Breast epithelium (tissue), 4 donors: ENCODE data around the gene PLXND1. TPM values are rescaled to one million over a fixed set of nuclear protein-coding genes. Genes with fewer than 3 reads are reported as not detected.

Experiments used
- DNase-seq, 2 donors: peaks; one replicate each; pipeline ENCODE4 v3.0.0-alpha.2; 2019; ENCODE audit warnings: low spot score in 2 of 2
- H3K27ac ChIP-seq, 2 donors: fragments of 200-600 bp; sonication (generic) in 1 of 2; one replicate each; pipeline ENCODE4 v1.5.1; 2016 to 2019; ENCODE audit warnings: mild to moderate bottlenecking in 1 of 2
- H3K27me3 ChIP-seq, 2 donors: fragments of 200-600 bp; sonication (generic) in 1 of 2; one replicate each; pipeline versions ENCODE4 v1.5.1 to v1.6.0; 2017 to 2019; ENCODE audit warnings: control low read depth in 1 of 2, mild to moderate bottlenecking in 1 of 2
- H3K36me3 ChIP-seq: fragments of 200-600 bp; one replicate; pipeline ENCODE4 v1.5.1; 2019
- H3K4me1 ChIP-seq, 2 donors: fragments of 200-600 bp; sonication (generic); one replicate each; pipeline ENCODE4 v1.5.1; 2016 to 2019; ENCODE audit warnings: control low read depth in 1 of 2
- H3K4me3 ChIP-seq, 3 donors: fragments of 200-600 bp; sonication (generic); 1 replicate in 2 of 3; 2 replicates in 1 of 3; pipeline ENCODE4 v1.5.1; 2016 to 2019; ENCODE audit warnings: mild to moderate bottlenecking in 3 of 3, moderate library complexity in 2 of 3
- H3K9me3 ChIP-seq, 2 donors: fragments of 200-600 bp; sonication (generic) in 1 of 2; one replicate each; pipeline ENCODE4 v1.5.1; 2016 to 2019; ENCODE audit warnings: control low read depth in 1 of 2
- POLR2A ChIP-seq: fragments of 450-650 bp; IDR thresholded peaks from one replicate; pipeline ENCODE4 v1.6.1; 2016; ENCODE audit warnings: antibody characterized with exemption, mild to moderate bottlenecking, moderate library complexity
- POLR2AphosphoS5 ChIP-seq, 3 donors: sonication (generic); formaldehyde crosslinking; IDR thresholded peaks; one replicate each; pipeline ENCODE4 v1.6.1; 2017; ENCODE audit warnings: antibody characterized with exemption in 3 of 3
- intact Hi-C: fragments of 100-400 bp; cut with DNase I; formaldehyde crosslinking; loops from one replicate; pipeline ENCODE4 v1.15.1; 2023; ENCODE audit warnings: low total_unique reads
- total RNA-seq, 3 donors: library from RNA; depleted of rRNA; stranded (reverse); fragments of >200 nt; gene quantifications; one replicate each; pipeline ENCODE4 v1.1.0, GENCODE V29; 2016
- TF ChIP-seq, protein P1 (sequence below), 3 donors: fragments of 450-650 bp; IDR thresholded peaks; one replicate each; pipeline ENCODE4 v1.5.1; 2016 to 2017; ENCODE audit warnings: antibody characterized with exemption in 3 of 3, mild to moderate bottlenecking in 3 of 3, moderate library complexity in 3 of 3

The PLXND1 gene
- total RNA-seq, 3 donors from 2014 or later, result 53.6 to 187 (median 118) TPM

DNA sequence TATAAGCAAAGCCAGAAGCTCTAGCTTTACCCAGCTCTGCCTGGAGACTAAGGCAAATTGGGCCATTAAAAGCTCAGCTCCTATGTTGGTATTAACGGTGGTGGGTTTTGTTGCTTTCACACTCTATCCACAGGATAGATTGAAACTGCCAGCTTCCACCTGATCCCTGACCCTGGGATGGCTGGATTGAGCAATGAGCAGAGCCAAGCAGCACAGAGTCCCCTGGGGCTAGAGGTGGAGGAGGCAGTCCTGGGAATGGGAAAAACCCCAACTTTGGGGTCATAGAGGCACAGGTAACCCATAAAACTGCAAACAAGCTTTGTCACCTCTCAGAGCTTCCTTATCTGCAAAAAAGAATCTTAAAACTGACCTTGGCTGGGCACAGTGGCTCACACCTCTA is 71.4 kb downstream of the PLXND1 start:
- H3K4me3 ChIP-seq, result no peak overlapping the region
- H3K4me1 ChIP-seq, result no peaks in the 10 kb centered on the region
- TF ChIP-seq POLR2AphosphoS5 (IDR thresholded peaks at IDR 0.05) (no peak), POLR2A (no peak)
- TF ChIP-seq, protein P1, sequence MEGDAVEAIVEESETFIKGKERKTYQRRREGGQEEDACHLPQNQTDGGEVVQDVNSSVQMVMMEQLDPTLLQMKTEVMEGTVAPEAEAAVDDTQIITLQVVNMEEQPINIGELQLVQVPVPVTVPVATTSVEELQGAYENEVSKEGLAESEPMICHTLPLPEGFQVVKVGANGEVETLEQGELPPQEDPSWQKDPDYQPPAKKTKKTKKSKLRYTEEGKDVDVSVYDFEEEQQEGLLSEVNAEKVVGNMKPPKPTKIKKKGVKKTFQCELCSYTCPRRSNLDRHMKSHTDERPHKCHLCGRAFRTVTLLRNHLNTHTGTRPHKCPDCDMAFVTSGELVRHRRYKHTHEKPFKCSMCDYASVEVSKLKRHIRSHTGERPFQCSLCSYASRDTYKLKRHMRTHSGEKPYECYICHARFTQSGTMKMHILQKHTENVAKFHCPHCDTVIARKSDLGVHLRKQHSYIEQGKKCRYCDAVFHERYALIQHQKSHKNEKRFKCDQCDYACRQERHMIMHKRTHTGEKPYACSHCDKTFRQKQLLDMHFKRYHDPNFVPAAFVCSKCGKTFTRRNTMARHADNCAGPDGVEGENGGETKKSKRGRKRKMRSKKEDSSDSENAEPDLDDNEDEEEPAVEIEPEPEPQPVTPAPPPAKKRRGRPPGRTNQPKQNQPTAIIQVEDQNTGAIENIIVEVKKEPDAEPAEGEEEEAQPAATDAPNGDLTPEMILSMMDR (IDR thresholded peaks at IDR 0.05), result no peak
- DNase-seq, result no peak
- no peaks in the 10 kb centered on the region for H3K36me3 ChIP-seq
- intact Hi-C loops, result no loop called here
- H3K9me3 ChIP-seq, result no peaks in the 10 kb centered on the region
- H3K27me3 ChIP-seq, result no peaks in the 10 kb centered on the region
- H3K27ac ChIP-seq, result no peak overlapping the region

DNA sequence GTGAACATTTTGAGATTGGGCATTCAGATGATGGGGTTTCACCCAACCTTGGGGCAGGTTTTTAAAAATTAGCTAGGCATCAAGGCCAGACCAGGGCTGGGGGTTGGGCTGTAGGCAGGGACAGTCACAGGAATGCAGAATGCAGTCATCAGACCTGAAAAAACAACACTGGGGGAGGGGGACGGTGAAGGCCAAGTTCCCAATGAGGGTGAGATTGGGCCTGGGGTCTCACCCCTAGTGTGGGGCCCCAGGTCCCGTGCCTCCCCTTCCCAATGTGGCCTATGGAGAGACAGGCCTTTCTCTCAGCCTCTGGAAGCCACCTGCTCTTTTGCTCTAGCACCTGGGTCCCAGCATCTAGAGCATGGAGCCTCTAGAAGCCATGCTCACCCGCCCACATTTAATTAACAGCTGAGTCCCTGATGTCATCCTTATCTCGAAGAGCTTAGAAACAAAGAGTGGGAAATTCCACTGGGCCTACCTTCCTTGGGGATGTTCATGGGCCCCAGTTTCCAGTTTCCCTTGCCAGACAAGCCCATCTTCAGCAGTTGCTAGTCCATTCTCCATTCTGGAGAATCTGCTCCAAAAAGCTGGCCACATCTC is 71.9 kb downstream of the PLXND1 start:
- no peak overlapping the region for H3K27ac ChIP-seq
- no peaks in the 10 kb centered on the region for H3K36me3 ChIP-seq
- TF ChIP-seq POLR2A, result no peak
- TF ChIP-seq, protein P1 (IDR thresholded peaks at IDR 0.05), result no peak
- no peak for TF ChIP-seq POLR2AphosphoS5 (IDR thresholded peaks at IDR 0.05)
- no peak overlapping the region for H3K4me3 ChIP-seq
- no peaks in the 10 kb centered on the region for H3K4me1 ChIP-seq
- no peaks in the 10 kb centered on the region for H3K27me3 ChIP-seq
- DNase-seq, result no peak
- intact Hi-C loops, result no loop called here
- H3K9me3 ChIP-seq, result no peaks in the 10 kb centered on the region

DNA sequence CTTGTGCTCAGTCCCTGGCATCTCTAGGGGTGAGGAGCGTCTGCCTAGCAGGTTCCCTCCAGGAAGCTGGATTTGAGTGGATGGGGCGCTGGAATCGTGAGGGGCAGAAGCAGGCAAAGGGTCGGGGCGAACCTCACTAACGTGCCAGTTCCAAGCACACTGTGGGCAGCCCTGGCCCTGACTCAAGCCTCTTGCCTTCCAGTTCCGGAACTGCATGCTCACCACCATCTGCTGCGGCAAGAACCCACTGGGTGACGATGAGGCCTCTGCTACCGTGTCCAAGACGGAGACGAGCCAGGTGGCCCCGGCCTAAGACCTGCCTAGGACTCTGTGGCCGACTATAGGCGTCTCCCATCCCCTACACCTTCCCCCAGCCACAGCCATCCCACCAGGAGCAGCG is 73.1 kb downstream of the PLXND1 start:
- Histone ChIP-seq H3K36me3 (no peaks in the 10 kb centered on the region), H3K4me1 (no peaks in the 10 kb centered on the region), H3K4me3 (no peak overlapping the region), H3K27me3 (no peaks in the 10 kb centered on the region), H3K9me3 (no peaks in the 10 kb centered on the region), H3K27ac (no peak overlapping the region)
- TF ChIP-seq POLR2AphosphoS5 (IDR thresholded peaks at IDR 0.05), result no peak
- TF ChIP-seq POLR2A, result no peak
- TF ChIP-seq, protein P1 (IDR thresholded peaks at IDR 0.05), result no peak
- intact Hi-C loops, result no loop called here
- DNase-seq, result no peak

DNA sequence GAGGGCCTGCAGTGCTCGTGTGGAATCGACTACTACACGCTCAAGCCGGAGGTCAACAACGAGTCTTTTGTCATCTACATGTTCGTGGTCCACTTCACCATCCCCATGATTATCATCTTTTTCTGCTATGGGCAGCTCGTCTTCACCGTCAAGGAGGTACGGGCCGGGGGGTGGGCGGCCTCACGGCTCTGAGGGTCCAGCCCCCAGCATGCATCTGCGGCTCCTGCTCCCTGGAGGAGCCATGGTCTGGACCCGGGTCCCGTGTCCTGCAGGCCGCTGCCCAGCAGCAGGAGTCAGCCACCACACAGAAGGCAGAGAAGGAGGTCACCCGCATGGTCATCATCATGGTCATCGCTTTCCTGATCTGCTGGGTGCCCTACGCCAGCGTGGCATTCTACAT is 74.2 kb downstream of the PLXND1 start:
- Histone ChIP-seq H3K4me1 (no peaks in the 10 kb centered on the region), H3K4me3 (no peak overlapping the region), H3K36me3 (no peaks in the 10 kb centered on the region), H3K9me3 (no peaks in the 10 kb centered on the region), H3K27me3 (no peaks in the 10 kb centered on the region), H3K27ac (no peak overlapping the region)
- no peak for DNase-seq
- TF ChIP-seq, protein P1 (IDR thresholded peaks at IDR 0.05), result no peak
- intact Hi-C loops, result no loop called here

DNA sequence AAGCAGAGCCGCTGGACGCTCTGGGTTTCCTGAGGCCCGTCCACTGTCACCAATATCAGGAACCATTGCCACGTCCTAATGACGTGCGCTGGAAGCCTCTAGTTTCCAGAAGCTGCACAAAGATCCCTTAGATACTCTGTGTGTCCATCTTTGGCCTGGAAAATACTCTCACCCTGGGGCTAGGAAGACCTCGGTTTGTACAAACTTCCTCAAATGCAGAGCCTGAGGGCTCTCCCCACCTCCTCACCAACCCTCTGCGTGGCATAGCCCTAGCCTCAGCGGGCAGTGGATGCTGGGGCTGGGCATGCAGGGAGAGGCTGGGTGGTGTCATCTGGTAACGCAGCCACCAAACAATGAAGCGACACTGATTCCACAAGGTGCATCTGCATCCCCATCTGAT is 74.8 kb downstream of the PLXND1 start:
- Histone ChIP-seq H3K4me1 (no peaks in the 10 kb centered on the region), H3K4me3 (no peak overlapping the region), H3K36me3 (no peaks in the 10 kb centered on the region), H3K27me3 (no peaks in the 10 kb centered on the region), H3K27ac (no peak overlapping the region), H3K9me3 (no peaks in the 10 kb centered on the region)
- DNase-seq, result no peak
- TF ChIP-seq, protein P1 (IDR thresholded peaks at IDR 0.05), result no peak
- TF ChIP-seq POLR2A, result no peak
- no peak for TF ChIP-seq POLR2AphosphoS5 (IDR thresholded peaks at IDR 0.05)
- intact Hi-C loops, result no loop called here
